ENCODE data around the gene PTPRD. TPM values are rescaled to one million over a fixed set of nuclear protein-coding genes. Genes with fewer than 3 reads are reported as not detected.

The PTPRD gene
- total RNA-seq, 4 donors from 2014 or later = 0.72 to 8.0 (median 3.0) TPM

GRCh38 chr9:9749591-9749990 is 863.2 kb downstream of the PTPRD start:
- intact Hi-C loops (cut with DNase I; ENCODE audit: low total_unique reads) = no loop called here
- TF ChIP-seq CTCF (IDR thresholded peaks at IDR 0.05) (no peak), POLR2A (IDR thresholded peaks at IDR 0.05) (no peak)
- DNase-seq (ENCODE audit: low spot score in 2 of 2) = no peak
- WGBS, 2 donors = 74 to 77% methylated on average over 1 of the region's 1 CpG
- H3K4me3 ChIP-seq (ENCODE audit: low read depth, poor library complexity, severe bottlenecking) = no peak overlapping the region

GRCh38 chr9:9747787-9748186 is 865.0 kb downstream of the PTPRD start:
- intact Hi-C loops (cut with DNase I; ENCODE audit: low total_unique reads) = no loop called here
- no peak for DNase-seq (ENCODE audit: low spot score in 2 of 2)
- no peak for TF ChIP-seq CTCF (IDR thresholded peaks at IDR 0.05)
- TF ChIP-seq POLR2A (IDR thresholded peaks at IDR 0.05) = no peak
- no peak overlapping the region for H3K4me3 ChIP-seq (ENCODE audit: low read depth, poor library complexity, severe bottlenecking)
- 81 to 87% methylated on average over 4 of the region's 4 CpGs for WGBS, 2 donors

- no peak overlapping the region for H3K4me3 ChIP-seq (ENCODE audit: low read depth, poor library complexity, severe bottlenecking)
- DNase-seq (ENCODE audit: low spot score in 2 of 2) = no peak
- 24 to 28% methylated on average over 1 of the region's 1 CpG for WGBS, 2 donors
- intact Hi-C loops (cut with DNase I; ENCODE audit: low total_unique reads) = no loop called here
- TF ChIP-seq CTCF (IDR thresholded peaks at IDR 0.05) = no peak
- TF ChIP-seq POLR2A (IDR thresholded peaks at IDR 0.05) = no peak
Measured at GRCh38 chr9:9746826-9747225, 866.0 kb downstream of the PTPRD start.

GRCh38 chr9:9743822-9744221 is 869.0 kb downstream of the PTPRD start:
- H3K4me3 ChIP-seq (ENCODE audit: low read depth, poor library complexity, severe bottlenecking) = no peak overlapping the region
- DNase-seq (ENCODE audit: low spot score in 2 of 2) = no peak
- TF ChIP-seq POLR2A (IDR thresholded peaks at IDR 0.05) = no peak
- no peak for TF ChIP-seq CTCF (IDR thresholded peaks at IDR 0.05)
- WGBS, 2 donors = 92% methylated on average over 7 of the region's 7 CpGs
- intact Hi-C loops (cut with DNase I; ENCODE audit: low total_unique reads) = no loop called here

- whole genome bisulfite sequencing, 2 donors = 52 to 80% methylated on average over 3 of the region's 3 CpGs
- no peak for TF ChIP-seq POLR2A (IDR thresholded peaks at IDR 0.05)
- no peak for TF ChIP-seq CTCF (IDR thresholded peaks at IDR 0.05)
- DNase-seq (ENCODE audit: low spot score in 2 of 2) = no peak
- no peak overlapping the region for H3K4me3 ChIP-seq (ENCODE audit: low read depth, poor library complexity, severe bottlenecking)
- intact Hi-C loops (cut with DNase I; ENCODE audit: low total_unique reads) = no loop called here
Measured at GRCh38 chr9:9730174-9730573, 882.6 kb downstream of the PTPRD start.

GRCh38 chr9:9729082-9729481 is 883.7 kb downstream of the PTPRD start:
- no peak overlapping the region for H3K4me3 ChIP-seq (ENCODE audit: low read depth, poor library complexity, severe bottlenecking)
- TF ChIP-seq CTCF (IDR thresholded peaks at IDR 0.05) (no peak), POLR2A (IDR thresholded peaks at IDR 0.05) (no peak)
- intact Hi-C loops (cut with DNase I; ENCODE audit: low total_unique reads) = no loop called here
- DNase-seq (ENCODE audit: low spot score in 2 of 2) = no peak
- 83 to 85% methylated on average over 2 of the region's 2 CpGs for WGBS, 2 donors
